BE2C (cell line): ENCODE results near the gene BCKDHB.

Source experiments
- DNase-seq: peaks from one replicate; pipeline ENCODE4 v3.0.0-alpha.2; 2020
- H3K27me3 ChIP-seq: fragments of 250-450 bp; sonication (Bioruptor Pico); 2 replicates; pipeline ENCODE4 v1.5.1; 2020; ENCODE audit warnings: mild to moderate bottlenecking
- H3K36me3 ChIP-seq: fragments of 250-450 bp; sonication (Bioruptor Pico); 2 replicates; pipeline ENCODE4 v1.5.1; 2020; ENCODE audit warnings: mild to moderate bottlenecking
- H3K4me1 ChIP-seq: fragments of 250-450 bp; sonication (Bioruptor Pico); 2 replicates; pipeline ENCODE4 v1.5.1; 2020
- H3K4me3 ChIP-seq: 2 replicates; pipeline ENCODE4 v1.5.1; 2011; ENCODE audit warnings: low read depth, low read length
- H3K9me3 ChIP-seq: fragments of 250-450 bp; sonication (Bioruptor Pico); 2 replicates; pipeline ENCODE4 v1.5.1; 2020
- CTCF ChIP-seq: IDR thresholded peaks from 2 replicates; pipeline ENCODE4 v1.5.1; 2012; ENCODE audit warnings: mild to moderate bottlenecking, low read depth, low read length

BCKDHB gene

GRCh38 chr6:80356545-80356944 lies 250.1 kb downstream of the BCKDHB start:
- Histone ChIP-seq H3K4me3 (no peak overlapping the region), H3K36me3 (no peaks in the 10 kb centered on the region), H3K27me3 (no peaks in the 10 kb centered on the region; the same call in 1 of the 2 replicates), H3K9me3 (no peaks in the 10 kb centered on the region), H3K4me1 (no peaks in the 10 kb centered on the region)
- no peak for DNase-seq
- no peak for TF ChIP-seq CTCF

- TF ChIP-seq CTCF, result no peak
- Histone ChIP-seq H3K36me3 (no peaks in the 10 kb centered on the region), H3K9me3 (no peaks in the 10 kb centered on the region), H3K27me3 (no peaks in the 10 kb centered on the region; the same call in 1 of the 2 replicates), H3K4me1 (no peaks in the 10 kb centered on the region), H3K4me3 (no peak overlapping the region)
- no peak for DNase-seq
These were observed 250.6 kb downstream of the BCKDHB start for GRCh38 chr6:80357081-80357480.

- H3K27me3 ChIP-seq, result no peaks in the 10 kb centered on the region; the same call in 1 of the 2 replicates
These were observed 251.2 kb downstream of the BCKDHB start for GRCh38 chr6:80357674-80358073.

DNA sequence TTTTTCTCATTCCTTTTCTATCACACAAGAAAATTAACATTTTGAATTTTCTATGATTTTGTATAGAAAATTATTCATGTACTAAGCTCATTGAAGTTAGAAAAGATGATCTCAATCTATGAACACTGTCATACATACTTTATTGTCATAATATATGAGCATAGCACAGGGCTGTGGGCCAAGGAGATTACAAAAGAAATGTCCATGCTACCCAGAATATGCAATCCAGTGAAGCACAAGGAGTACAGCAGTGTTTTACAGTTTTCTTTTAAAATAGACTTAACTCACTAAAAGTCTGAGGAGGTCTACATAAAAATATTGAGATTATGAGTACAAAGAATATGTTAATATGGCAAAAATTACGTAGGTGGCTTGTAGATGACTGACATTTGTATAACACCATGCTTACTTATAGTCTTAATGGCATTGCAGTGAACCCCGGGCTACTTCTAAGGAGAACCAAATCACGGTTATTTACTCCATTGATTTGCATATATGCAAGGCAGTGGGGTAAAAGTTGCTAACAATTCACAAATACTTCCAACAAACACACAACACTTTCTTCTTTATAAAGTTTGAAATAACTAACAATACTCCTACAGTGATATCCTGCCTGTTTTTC lies 257.1 kb downstream of the BCKDHB start:
- no peaks in the 10 kb centered on the region; the same call in 1 of the 2 replicates for H3K27me3 ChIP-seq
- no peaks in the 10 kb centered on the region for H3K36me3 ChIP-seq
- H3K9me3 ChIP-seq, result no peaks in the 10 kb centered on the region
- peaks cover 3% of the 10 kb centered on the region for H3K4me1 ChIP-seq
- DNase-seq, result no peak
- no peak overlapping the region for H3K4me3 ChIP-seq
- TF ChIP-seq CTCF, result no peak

More at GRCh38 chr6:80357674-80358073, 251.2 kb downstream of the BCKDHB start:
- TF ChIP-seq CTCF, result no peak
- no peaks in the 10 kb centered on the region for H3K9me3 ChIP-seq
- no peaks in the 10 kb centered on the region for H3K4me1 ChIP-seq
- H3K4me3 ChIP-seq, result no peak overlapping the region
- no peaks in the 10 kb centered on the region for H3K36me3 ChIP-seq
- DNase-seq, result no peak

DNA sequence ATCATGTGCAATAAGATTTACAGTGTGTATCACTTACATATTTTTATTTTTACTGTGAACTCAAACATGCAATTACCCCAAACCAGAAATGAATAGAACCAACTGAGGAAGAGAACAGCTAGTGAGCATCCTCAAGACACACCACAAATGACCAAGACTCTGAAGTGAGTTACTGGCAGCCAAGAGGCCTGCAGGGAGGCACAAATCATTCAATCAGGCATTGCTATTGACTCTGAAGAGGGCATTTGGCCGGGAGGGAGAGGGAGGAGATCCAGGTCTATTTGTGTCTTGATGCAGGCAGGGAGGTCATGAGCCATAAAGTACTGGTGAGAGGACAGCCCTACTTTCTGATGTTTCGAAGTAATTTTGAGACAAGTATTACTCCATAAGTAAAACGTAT lies 257.7 kb downstream of the BCKDHB start:
- DNase-seq, result no peak
- no peak for TF ChIP-seq CTCF
- Histone ChIP-seq H3K9me3 (no peaks in the 10 kb centered on the region), H3K27me3 (no peaks in the 10 kb centered on the region; the same call in 1 of the 2 replicates), H3K36me3 (no peaks in the 10 kb centered on the region), H3K4me3 (no peak overlapping the region), H3K4me1 (peaks cover 3% of the 10 kb centered on the region)

- no peaks in the 10 kb centered on the region; the same call in 1 of the 2 replicates for H3K27me3 ChIP-seq
- no peak for DNase-seq
- no peak overlapping the region for H3K4me3 ChIP-seq
- H3K36me3 ChIP-seq, result no peaks in the 10 kb centered on the region
- H3K9me3 ChIP-seq, result no peaks in the 10 kb centered on the region
- H3K4me1 ChIP-seq, result peaks cover 3% of the 10 kb centered on the region
- TF ChIP-seq CTCF, result no peak
These were observed 259.6 kb downstream of the BCKDHB start for GRCh38 chr6:80366051-80366450.
